Caco-2 (cell line): ENCODE results near the gene PPP6R3. TPM values are rescaled to one million over a fixed set of nuclear protein-coding genes. Genes with fewer than 3 reads are reported as not detected.

Experiments used
- BruUV-seq: library from RNA; stranded (reverse); fragments of 400-500 nt; replicated peaks from 2 replicates; lab custom pipeline; 2021; lab: Mats Ljungman, UMichigan
- CTCF ChIA-PET: fragments of 300-600 bp; sonication (Branson Sonifier 250); formaldehyde crosslinking; loops from one replicate; lab custom pipeline; 2022; ENCODE audit warnings: antibody characterized with exemption; lab: Charles Lee
- POLR2A ChIA-PET: fragments of 300-600 bp; sonication (Branson Sonifier 250); formaldehyde crosslinking; loops from one replicate; lab custom pipeline; 2022; ENCODE audit warnings: antibody characterized with exemption; lab: Charles Lee
- DNase-seq, 2 experiments: peaks; one replicate each; pipeline versions ENCODE4 v3.0.0 to v3.0.0-alpha.2; 2020 to 2022
- H3K27me3 ChIP-seq: replicated peaks from 2 replicates; pipeline ENCODE4 v1.6.0; 2011; ENCODE audit warnings: low read length; ENCODE audit not compliant: control insufficient read depth, insufficient read depth
- H3K36me3 ChIP-seq: 2 replicates; pipeline ENCODE4 v1.5.1; 2011; ENCODE audit warnings: low read length; ENCODE audit not compliant: control insufficient read depth, insufficient read depth
- H3K4me1 ChIP-seq: fragments of 250-450 bp; sonication (Bioruptor Pico); 2 replicates; pipeline ENCODE4 v1.5.1; 2020; ENCODE audit warnings: mild to moderate bottlenecking
- H3K4me3 ChIP-seq: 2 replicates; pipeline ENCODE4 v1.5.1; 2011; ENCODE audit warnings: low read depth, mild to moderate bottlenecking, control low read depth, low read length
- H3K9me3 ChIP-seq: fragments of 250-450 bp; sonication (Bioruptor Pico); 2 replicates; pipeline ENCODE4 v1.5.1; 2020; ENCODE audit warnings: mild to moderate bottlenecking, moderate library complexity
- H3K27ac Mint-ChIP-seq: one replicate; pipeline ENCODE4 v1.8.0; 2022; ENCODE audit warnings: mixed read lengths; ENCODE audit not compliant: unreplicated experiment
- H3K27me3 Mint-ChIP-seq: one replicate; pipeline ENCODE4 v1.8.0; 2022; ENCODE audit warnings: mixed read lengths; ENCODE audit not compliant: insufficient read depth, unreplicated experiment
- H3K36me3 Mint-ChIP-seq: one replicate; pipeline ENCODE4 v1.8.0; 2022; ENCODE audit warnings: mild to moderate bottlenecking, mixed read lengths; ENCODE audit not compliant: insufficient read depth, unreplicated experiment
- H3K4me1 Mint-ChIP-seq: one replicate; pipeline ENCODE4 v1.8.0; 2022; ENCODE audit warnings: low read depth, mixed read lengths; ENCODE audit not compliant: unreplicated experiment
- H3K4me3 Mint-ChIP-seq: one replicate; pipeline ENCODE4 v1.8.0; 2022; ENCODE audit warnings: mild to moderate bottlenecking, moderate library complexity, mixed read lengths; ENCODE audit not compliant: unreplicated experiment
- H3K9me3 Mint-ChIP-seq: one replicate; pipeline ENCODE4 v1.8.0; 2022; ENCODE audit warnings: mixed read lengths; ENCODE audit not compliant: unreplicated experiment
- intact Hi-C: fragments of 100-400 bp; cut with micrococcal nuclease; formaldehyde crosslinking; loops from one replicate; pipeline ENCODE4 v1.10.0; 2022; ENCODE audit not compliant: unreplicated experiment
- total RNA-seq: library from RNA; stranded (reverse); gene quantifications from 2 replicates; pipeline ENCODE4 v1.2.3, GENCODE V29; 2022
- TF ChIP-seq, protein P1 (sequence below), 2 experiments: fragments of 200-600 bp in 1 of 2; IDR thresholded peaks; 1 replicate in 1 of 2; 2 replicates in 1 of 2; pipeline versions ENCODE4 v1.5.1 to v1.8.0; 2011 to 2022; ENCODE audit warnings: antibody characterized with exemption in 1 of 2, control low read depth in 1 of 2, inconsistent platforms in 1 of 2, low read depth in 1 of 2, low read length in 1 of 2, mild to moderate bottlenecking in 1 of 2, moderate library complexity in 1 of 2; ENCODE audit not compliant: insufficient read depth in 1 of 2, severe bottlenecking in 1 of 2, unreplicated experiment in 1 of 2

PPP6R3 gene
- total RNA-seq, 1 experiment from 2014 or later, result 276 TPM

DNA sequence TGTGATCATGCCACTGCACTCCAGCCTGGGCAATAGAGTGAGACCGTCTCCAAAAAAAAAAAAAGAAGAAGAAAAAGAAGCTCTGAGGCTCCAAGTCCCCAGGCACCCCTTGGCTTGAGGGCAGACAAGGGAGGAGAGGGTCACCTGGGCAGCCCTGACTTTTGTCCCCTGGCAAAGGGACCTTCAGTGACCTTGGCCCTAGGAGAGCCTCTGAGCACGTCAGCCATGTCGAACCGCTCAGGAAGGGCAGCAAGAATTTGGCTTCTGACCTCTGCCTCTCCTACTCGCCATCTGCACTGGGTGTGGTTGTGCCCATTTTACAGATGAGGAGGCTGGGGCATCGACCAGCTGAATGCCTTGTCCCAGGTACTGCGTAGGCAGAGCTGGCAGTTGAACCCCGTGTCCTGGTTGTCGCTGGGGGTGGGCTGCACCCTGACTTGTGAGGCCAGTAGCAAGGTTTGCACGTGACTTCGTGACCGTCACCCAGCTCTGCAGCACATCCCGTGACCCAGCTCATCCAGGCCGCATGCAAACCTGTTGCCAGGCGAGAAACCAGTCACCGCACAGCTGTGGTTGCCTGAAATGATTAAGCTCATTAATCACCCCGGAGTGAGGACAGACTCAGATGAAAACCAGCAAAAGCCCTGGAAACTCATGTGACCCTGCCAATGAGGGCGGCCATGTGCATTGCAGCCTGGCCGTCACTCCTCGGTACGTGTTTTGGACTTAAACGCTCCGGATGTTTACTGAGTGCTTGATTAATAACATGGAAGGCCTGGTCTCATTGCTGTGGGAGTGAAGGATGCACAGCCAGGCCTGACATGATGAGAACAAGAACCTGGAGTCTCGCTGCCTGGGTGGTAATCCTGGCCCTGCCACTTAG is 47.7 kb upstream of the PPP6R3 start:
- H3K36me3 ChIP-seq, result peaks cover 21% of the 10 kb centered on the region
- Mint-ChIP-seq H3K36me3 (peaks cover 83% of the 10 kb centered on the region), H3K4me1 (no peaks in the 10 kb centered on the region), H3K9me3 (no peaks in the 10 kb centered on the region), H3K4me3 (no peak overlapping the region), H3K27me3 (no peaks in the 10 kb centered on the region), H3K27ac (no peak overlapping the region)
- intact Hi-C loops, result no loop called here
- ChIA-PET POLR2A (interaction anchor here (0.7 kb wide), 1 partner anchor 275 kb away, joined by 3 read pairs; no protein-coding TSS in a partner anchor), CTCF (no interaction called here)
- DNase-seq, result no peak
- TF ChIP-seq, protein P1, sequence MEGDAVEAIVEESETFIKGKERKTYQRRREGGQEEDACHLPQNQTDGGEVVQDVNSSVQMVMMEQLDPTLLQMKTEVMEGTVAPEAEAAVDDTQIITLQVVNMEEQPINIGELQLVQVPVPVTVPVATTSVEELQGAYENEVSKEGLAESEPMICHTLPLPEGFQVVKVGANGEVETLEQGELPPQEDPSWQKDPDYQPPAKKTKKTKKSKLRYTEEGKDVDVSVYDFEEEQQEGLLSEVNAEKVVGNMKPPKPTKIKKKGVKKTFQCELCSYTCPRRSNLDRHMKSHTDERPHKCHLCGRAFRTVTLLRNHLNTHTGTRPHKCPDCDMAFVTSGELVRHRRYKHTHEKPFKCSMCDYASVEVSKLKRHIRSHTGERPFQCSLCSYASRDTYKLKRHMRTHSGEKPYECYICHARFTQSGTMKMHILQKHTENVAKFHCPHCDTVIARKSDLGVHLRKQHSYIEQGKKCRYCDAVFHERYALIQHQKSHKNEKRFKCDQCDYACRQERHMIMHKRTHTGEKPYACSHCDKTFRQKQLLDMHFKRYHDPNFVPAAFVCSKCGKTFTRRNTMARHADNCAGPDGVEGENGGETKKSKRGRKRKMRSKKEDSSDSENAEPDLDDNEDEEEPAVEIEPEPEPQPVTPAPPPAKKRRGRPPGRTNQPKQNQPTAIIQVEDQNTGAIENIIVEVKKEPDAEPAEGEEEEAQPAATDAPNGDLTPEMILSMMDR (IDR thresholded peaks at IDR 0.05; ENCODE audit: insufficient read depth in 1 of 2, low read depth in 1 of 2, low read length in 1 of 2, severe bottlenecking in 1 of 2, unreplicated experiment in 1 of 2), result no peak
- H3K27me3 ChIP-seq, result no peaks in the 10 kb centered on the region
- no TSS peak for BruUV-seq
- H3K9me3 ChIP-seq, result no peaks in the 10 kb centered on the region
- no peaks in the 10 kb centered on the region for H3K4me1 ChIP-seq
- no peak overlapping the region for H3K4me3 ChIP-seq

DNA sequence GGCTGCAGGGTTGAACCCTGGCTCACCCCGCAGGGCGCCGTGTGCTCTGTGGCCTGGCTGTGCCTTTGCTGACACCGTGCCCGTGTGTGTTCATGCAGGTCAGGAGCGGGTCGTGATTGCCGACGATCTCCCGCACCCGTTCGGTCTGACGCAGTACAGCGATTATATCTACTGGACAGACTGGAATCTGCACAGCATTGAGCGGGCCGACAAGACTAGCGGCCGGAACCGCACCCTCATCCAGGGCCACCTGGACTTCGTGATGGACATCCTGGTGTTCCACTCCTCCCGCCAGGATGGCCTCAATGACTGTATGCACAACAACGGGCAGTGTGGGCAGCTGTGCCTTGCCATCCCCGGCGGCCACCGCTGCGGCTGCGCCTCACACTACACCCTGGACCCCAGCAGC is 47.0 kb upstream of the PPP6R3 start:
- ChIA-PET CTCF (no interaction called here), POLR2A (no interaction called here)
- DNase-seq, result no peak
- Histone ChIP-seq H3K27me3 (no peaks in the 10 kb centered on the region), H3K4me1 (no peaks in the 10 kb centered on the region), H3K9me3 (no peaks in the 10 kb centered on the region), H3K36me3 (peaks cover 21% of the 10 kb centered on the region), H3K4me3 (no peak overlapping the region)
- intact Hi-C loops, result no loop called here
- no peak overlapping the region for H3K27ac Mint-ChIP-seq
- no TSS peak for BruUV-seq
- no peaks in the 10 kb centered on the region for H3K27me3 Mint-ChIP-seq
- no peak overlapping the region for H3K4me3 Mint-ChIP-seq
- H3K36me3 Mint-ChIP-seq, result peaks cover 81% of the 10 kb centered on the region
- no peaks in the 10 kb centered on the region for H3K4me1 Mint-ChIP-seq
- no peaks in the 10 kb centered on the region for H3K9me3 Mint-ChIP-seq
- TF ChIP-seq, protein P1 (IDR thresholded peaks at IDR 0.05; ENCODE audit: insufficient read depth in 1 of 2, low read depth in 1 of 2, low read length in 1 of 2, severe bottlenecking in 1 of 2, unreplicated experiment in 1 of 2), result no peak

DNA sequence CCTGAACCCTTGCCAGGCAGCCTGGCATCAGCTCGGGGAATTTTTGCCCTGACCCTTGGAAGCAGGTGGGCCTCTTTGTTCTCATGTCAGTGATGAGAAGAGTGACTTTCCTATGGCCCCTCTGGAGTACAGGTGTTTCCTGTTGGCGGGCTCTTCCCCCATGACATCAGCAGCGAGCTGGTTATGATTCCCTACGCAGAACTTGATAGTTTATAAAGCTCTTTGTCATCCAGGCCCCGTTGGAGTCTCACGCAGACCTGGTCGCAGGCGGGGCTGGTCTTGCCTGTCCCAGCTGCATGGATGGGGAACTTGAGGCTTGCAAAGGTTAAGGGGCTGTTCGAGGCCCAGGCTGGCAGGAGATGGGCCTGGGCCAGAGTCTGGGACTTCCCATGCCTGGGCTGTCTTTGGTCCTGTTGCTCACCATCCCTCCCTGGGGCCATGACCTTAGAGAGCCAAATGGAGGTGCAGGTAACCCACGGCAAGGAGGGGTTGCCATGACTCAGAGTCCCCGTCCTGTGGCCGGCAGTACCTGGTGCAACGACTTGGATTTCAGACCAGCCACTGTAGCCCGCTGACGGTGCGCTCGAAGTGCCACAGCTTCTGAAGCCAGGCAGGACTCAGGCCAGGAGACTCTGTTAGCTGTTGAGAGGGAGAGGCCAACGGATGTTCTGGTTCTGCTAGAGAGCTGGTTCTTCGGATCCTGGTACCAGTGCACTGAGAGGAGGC is 45.9 kb upstream of the PPP6R3 start:
- Mint-ChIP-seq H3K27ac (no peak overlapping the region), H3K36me3 (peaks cover 77% of the 10 kb centered on the region), H3K4me1 (no peaks in the 10 kb centered on the region), H3K4me3 (no peak overlapping the region), H3K9me3 (no peaks in the 10 kb centered on the region), H3K27me3 (no peaks in the 10 kb centered on the region)
- CTCF ChIA-PET, result no interaction called here
- TF ChIP-seq, protein P1 (IDR thresholded peaks at IDR 0.05; ENCODE audit: insufficient read depth in 1 of 2, low read depth in 1 of 2, low read length in 1 of 2, severe bottlenecking in 1 of 2, unreplicated experiment in 1 of 2), result no peak
- Histone ChIP-seq H3K36me3 (peaks cover 21% of the 10 kb centered on the region), H3K27me3 (no peaks in the 10 kb centered on the region), H3K9me3 (no peaks in the 10 kb centered on the region), H3K4me1 (no peaks in the 10 kb centered on the region), H3K4me3 (no peak overlapping the region)
- POLR2A ChIA-PET, result no interaction called here
- intact Hi-C loops, result no loop called here
- no peak for DNase-seq
- BruUV-seq, result no TSS peak
